Activated CD4-positive, CD25-positive, alpha-beta regulatory T cell treated with anti-CD3 and anti-CD28 coated beads, Interleukin-2, amount 50 U/mL, for 72 hours (primary cell): ENCODE results near the gene SLC15A3.
"Not testable (repeated sequence)": the region's sequence is repeated elsewhere in the genome, so short reads cannot be mapped to it uniquely, and the experiment has no call there.

ENCODE experiments used
- DNase-seq: peaks from one replicate; pipeline ENCODE4 v3.0.0; 2021

Gene SLC15A3

DNA sequence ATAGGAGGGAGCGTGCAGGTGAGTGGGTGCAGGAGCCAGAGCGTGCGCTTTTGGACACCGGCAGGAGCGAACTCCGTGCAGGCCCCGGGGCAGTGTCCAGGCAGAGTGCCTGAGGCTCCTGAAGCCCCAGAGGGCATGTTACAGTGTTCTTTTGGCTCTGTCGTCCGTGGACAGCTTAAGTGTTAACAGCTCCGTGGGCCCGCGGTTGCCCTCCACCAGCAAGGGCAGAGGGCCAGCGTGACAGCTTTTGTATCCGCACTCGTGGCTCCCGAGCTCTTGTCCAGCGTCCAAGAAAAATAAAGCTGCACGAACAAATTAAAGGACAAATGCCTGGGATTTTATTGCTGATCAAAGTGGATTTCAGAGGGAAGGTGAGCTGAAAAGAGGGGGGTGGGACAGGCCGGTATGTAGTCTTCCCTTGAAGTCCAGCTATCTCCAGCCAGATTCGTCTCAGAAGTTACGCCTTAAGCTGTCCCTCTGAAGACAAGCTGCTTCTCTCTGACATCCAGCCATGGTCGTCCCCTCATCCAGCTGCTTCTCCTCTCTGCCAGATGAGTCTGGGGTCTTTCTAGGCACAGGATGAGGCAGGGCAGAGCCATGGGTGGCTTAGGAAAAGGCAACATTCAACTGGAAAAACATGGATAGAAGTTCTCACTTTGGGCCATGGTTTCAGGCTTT is 39.0 kb downstream of the SLC15A3 start:
- DNase-seq = no peak

DNA sequence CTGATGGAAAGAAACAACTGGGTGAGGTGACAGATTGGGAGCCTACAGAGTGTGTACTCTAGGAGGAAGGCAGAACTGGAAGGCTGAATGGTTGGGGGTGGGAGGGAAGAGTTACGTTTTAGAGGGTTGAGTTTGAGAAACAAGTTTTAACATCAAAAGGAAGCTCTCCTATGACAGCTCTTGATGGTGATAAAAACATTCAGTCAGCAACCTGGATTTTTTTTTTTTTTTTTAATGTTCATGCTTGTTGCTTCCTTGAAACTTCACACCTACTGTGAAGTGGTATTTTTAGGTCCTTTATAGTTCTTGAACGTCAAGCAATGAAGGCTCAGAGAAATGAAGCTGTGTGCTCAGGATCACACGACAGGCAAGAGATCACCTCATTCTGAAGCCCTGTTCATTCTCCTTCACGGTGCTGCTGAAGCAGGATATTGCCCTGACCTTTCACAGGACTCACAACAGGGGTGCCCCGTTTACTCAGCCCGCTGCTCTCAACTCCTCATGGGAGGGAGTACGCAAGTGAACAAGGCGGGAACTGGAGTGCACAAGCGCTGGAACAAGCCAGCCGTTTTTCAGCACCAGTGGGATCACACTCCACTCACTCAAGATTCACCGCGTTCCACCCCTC is 39.6 kb downstream of the SLC15A3 start:
- no peak for DNase-seq

DNA sequence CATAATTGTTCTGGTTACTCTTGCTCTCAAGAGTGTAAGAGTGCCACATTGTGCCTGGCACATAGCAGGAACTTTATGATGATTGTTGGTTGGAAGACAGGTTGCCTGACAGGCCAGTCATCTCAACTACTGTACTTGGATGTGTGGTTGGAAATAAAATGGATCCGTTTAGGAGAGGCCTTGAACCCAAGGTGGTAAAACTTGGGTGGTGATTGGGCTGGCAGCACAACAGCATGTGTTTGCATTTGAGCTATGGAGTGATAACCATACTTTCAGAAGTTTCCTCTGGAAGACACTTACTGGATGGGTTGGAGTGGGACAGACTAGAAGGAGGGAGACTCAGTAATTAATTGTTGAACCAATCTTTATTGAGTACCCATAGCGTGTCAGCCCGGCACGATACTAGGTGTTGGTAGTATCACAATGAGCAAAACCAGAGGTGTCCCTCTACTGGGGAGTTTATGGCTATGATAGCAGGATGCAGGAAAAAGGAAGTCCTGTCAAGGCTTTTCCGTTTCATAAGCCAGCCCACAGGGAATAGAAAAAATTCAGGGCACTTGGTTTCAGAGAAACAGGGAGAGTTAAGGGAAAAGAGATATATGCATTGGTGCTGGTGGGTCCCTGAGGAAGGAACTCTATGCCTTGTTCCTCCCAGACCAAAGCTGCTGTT is 41.1 kb downstream of the SLC15A3 start:
- DNase-seq = no peak

DNA sequence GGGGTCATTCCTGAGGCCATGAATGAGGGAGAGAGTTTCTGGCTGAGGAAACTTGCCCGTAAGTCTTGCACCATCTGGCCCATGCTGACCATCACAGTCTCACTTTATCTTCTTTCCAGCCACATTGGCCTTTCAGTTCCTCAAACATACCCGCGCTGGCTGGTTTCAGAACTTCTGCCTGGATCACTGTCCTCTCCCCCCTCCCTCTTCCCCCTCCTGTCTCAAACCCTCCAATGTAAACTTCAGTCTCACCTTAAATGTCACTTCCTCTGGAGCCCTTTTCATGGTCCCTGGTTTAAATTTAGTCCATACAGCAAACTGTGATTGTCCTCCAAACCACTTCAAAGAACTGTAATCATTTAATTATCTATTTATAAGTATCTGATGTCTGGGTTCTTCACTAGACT is 41.7 kb downstream of the SLC15A3 start:
- no peak for DNase-seq

DNA sequence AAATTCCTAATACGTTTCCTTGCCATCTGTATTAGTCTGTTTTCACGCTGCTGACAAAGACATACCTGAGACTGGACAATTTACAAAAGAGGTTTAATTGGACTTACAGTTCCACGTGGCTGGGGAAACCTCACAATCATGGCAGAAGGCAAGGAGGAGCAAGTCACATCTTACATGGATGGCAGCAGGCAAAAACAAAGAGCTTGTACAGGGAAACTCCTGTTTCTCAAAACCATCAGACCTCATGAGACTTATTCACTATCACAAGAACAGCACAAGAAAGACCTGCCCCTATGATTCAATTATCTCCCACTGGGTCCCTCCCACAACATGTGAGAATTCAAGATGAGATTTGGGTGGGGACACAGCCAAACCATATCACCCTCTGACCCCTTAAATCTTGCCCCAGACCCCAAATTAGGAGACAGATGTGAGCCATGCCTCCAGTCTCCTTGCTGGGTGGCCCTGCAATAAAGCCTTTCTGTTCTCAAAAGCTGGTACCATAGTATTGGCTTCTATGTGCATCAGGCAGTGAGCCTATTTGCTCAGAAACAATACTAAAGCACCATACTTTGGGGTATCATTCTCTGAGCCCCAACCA is 42.2 kb downstream of the SLC15A3 start:
- DNase-seq = not testable (repeated sequence)

DNA sequence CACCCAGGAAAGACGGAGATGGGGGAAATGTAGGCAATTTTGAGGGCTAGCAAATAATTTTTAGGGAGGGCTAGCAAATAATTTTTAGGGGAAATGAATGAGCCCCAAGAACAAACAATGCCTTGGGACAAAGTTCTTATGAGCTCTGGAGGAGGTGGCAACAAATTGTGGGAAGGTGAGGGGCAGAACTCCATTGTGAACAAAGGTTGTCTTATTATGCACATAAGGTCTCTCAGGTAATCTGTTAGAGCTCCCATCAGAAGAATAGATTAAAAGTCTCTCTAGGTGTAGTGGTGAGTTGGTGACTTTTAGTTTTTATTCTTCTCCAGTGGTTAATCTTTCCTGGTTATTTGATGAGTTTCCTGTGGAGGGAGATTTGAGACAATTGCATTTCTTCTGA is 43.2 kb downstream of the SLC15A3 start:
- no peak for DNase-seq

DNA sequence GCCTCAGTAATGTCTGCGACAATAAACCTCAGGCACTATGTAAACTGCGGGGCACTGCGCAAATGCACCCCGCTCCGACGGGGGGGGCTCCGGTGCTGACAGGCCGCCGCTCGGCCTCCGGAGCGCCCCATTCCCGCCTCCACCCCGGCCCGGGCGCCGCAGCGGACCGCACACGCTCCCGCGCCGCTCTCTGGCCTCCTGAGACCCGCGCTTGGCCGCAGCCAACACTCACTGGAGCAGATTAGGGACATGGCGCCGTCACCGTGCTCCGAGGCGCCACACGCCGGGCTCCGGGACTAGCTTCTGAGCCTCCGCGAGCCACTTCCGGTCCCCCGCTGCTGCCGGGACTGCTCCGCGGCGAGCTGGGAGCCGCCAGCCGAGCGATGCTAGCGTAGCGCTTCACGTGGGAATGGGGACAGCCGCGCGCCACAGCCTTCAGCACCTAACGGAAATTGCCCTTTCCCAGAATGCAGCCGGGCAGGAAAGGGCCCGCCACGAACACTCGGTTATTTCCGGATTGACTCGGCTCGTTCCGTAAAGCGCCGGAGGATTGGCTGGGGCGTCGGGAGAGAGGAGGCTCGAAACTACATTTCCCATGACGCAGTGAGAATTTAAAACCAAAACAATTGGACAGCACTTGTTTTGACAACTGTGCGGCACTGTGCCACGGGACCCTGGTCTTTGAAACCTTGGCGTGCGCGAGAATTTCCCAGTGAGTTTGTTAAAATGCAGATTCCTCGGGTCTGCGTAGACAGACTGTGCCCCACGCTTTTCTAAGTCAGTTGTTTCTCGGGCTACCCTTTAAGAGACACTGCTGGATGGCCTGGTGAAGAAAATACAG is 45.6 kb downstream of the SLC15A3 start, which contains the start of gene PRPF19:
Gene PRPF19, minus strand, starts transcription at position 454 of the 841 bp plus-strand sequence. Its CDS starts 203 bp downstream, at position 251.
- DNase-seq = peak; percentile 99

DNA sequence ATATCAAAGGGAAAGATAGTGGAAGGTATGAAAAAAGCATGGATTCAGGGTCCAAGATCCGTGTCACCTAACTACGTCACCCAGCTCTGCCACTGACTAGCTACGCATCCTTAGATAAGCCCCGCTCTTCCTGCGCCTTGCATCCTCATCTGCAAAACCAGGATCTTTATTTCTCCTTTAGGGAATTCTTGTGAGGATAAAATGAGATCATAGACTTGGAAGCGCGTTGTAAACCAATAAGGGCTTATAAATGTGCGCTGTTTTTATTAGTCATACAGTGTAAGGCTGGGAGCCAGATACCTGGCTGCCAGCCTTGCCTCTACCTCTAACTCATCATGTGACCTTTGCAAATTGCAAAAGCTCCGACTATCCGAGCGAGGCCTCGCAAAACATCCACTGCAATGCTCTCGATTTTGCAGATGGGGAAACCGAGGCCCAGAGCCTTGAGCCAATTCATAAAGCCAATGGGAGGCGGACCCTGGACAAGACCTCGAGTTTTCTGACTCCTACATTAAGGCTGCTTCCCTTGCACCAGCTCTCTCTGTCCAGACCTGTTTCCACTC is 46.3 kb downstream of the SLC15A3 start:
- no peak for DNase-seq

DNA sequence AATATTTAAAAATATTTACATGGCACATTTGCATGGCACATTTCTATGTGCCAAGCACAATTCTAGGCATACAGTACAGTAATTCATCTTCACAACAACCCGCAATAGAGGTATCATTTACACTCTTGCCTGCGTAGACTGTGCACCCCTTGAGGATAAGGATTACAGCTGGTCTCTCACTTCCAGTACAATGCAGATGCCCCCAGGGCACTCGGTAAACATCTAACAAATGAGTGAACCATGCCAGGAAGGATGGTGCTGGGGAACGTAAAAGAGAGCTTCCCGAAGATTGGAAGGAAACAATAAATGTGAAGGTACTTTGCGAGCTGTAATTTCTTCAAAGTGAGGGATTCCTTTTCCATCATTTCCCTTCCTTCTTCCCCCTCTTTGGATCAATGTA is 46.9 kb downstream of the SLC15A3 start:
- no peak for DNase-seq

DNA sequence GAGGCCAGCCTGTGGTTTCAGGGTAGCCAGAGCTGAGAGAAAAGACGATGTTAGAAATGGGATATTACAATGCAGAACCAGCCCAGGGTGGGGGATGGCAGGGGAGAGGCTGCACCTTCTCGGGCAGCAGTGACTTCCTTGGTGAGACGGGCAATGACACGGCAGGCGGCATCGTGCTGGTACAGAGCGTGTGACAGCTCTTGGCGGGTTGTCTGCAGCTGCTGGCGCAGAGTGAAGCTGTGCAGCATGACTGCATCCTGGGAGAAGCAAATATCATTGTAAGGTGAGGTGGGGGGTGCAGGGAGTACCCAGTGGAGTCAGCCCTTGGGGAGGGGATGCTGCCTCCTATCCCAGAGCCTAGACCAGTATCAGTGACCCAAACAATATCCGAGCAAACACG is 49.4 kb downstream of the SLC15A3 start:
- DNase-seq = no peak

DNA sequence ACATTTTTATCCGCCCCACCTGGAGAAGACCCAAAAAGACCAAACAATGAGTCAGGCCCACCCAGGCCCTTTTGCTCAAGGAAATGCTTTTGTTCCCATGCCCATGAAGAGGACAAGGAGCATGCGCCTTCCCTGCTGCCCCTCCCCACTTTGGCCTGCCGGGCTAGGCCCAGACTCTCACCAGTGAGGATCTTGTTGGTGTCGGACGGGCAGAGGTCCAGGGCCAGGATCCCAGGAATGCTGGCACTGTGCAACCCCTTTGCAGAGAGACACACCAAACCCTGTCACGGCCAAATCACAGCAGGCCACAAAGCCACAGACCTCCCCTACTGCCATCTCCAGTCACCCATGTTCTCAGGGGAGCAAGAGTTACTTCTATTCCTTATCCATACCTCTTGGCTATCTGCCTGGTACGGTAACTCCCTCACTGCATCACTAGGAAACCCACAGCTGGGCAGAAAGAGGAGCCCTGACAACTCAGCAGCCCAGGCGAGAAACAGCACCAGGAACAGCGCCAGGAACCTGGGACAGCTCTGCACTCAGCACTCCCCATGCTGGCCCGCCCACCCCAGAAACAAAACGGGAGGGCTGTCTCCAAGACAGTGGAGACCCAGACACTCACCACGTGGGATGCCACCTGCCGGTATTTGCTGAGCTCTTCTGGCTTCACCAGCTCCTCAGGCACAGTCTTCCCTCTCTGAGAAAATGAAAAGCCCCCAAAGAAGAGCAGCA is 51.1 kb downstream of the SLC15A3 start:
- no peak for DNase-seq

DNA sequence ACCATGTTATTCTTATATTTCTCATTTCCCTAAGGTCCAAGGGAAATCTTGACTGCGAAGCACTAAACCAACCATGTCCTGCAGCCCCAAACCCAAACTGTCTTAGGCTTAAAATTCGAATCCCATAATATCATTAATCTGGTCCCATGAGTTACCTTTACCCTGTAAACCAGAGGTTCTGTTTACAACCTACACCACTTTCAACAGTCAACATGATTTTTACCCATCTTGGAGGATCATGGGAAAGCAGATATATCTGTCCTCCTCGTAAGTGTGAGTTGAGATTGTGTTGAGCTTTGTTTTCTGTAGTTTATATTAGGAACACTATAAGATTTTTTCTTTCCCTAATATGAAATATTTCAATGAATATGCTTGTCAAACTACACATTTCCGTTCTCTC is 52.0 kb downstream of the SLC15A3 start:
- no peak for DNase-seq

DNA sequence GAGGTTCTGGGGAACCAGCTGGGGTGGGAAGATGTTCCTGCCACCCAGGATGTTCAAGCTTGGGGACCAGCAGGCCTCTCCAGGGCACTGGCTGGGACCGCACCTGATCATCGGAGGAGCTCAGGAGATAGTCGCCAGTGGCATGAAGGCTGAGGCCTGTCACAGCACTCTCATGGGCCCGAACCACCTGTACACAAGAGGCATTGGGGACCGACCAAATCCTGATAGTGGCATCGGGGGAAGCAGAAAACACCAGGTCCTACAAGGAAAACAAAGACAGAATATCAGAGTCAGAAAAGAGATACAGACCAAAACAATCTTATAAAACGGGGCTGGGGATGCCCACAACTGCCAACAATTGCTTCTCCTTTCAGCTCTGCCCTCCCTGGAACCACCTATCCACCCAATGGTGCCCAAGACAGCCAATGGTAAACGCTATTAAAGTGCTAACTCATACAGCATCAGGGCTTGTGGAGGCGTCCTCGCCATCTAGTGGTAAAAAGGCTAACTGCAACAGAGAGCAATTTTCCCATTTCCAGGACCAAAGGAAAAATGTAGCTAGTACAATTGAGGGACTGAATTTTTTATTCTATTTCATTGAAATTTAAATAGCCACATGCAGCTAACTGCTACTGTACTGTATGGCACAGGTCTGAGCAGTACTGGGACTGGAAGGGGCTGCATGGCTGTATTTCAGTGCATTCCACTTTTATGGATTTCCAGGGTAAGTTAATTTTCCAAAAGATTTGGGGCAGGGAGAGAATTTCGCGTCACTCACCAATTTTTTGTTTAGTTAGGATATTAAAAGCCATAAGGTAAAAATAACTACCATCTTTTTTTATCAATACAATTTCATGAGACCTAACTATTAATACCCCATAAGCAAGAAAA is 52.7 kb downstream of the SLC15A3 start:
- DNase-seq = no peak

DNA sequence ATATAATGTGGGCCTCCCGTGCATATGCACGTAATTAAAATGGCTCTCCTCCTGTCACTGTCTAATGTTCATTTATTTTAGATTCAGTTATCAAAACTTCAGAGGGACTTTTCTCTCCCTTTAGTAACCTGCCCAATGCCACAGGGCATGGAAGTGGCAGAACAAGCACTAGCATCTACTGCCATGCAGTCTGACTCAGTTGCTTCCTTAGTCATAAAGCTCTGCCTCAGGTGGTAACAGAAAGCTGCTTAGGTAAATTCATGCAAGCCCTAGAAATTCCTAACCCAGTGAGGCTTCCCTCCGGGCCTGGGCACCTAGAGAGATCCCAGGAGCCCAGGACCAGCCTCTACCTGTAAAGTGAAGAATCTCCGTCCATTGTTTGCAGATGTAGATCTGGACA is 54.5 kb downstream of the SLC15A3 start:
- DNase-seq = no peak

DNA sequence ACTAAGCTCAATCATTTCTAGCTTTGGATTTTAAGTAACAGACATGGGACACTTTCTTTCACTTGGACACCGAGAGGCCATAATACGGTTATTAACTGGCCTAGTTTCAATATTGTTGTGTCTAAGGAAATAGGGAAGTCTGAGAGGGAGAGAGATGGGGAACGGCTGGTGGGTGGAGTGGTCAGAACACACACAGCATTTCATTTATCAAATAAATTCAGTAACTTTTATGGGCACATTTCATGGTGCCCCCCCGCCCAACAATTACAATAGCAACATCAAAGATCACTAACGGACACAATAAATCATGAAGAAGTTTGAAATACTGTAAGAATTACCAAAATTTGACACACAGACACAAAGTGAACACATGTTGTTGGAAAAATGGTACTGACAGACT is 56.3 kb downstream of the SLC15A3 start:
- DNase-seq = no peak

DNA sequence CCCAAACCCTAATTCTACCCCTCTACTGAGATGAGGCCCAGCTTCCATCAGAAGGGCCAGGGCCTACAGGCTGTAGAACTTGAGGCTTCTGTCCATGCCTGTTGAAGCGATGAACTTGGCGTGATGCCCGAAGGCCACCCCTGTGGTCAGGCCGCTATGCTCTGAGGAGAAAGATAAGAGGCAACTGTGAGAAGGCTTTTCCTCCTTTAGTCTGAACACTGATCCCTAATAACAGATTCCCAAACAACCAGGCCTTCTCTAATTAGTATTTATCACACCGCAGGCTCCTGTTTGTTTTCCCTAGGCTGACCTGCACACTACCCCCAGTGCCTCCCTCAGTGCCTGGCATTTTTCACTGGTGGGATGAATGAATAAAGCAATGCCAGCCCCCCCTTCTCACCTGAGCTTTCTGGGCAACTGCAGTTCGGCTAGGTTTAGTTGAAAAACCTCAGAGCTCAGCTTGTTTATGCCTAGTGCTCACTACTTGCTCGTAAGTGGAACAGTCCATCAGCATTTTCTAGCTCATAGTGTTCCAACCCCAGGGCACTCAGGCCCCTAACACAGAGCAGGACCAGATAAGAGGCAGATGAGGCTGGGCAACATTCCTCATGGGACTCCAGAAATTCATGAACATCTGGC is 60.8 kb downstream of the SLC15A3 start:
- no peak for DNase-seq

DNA sequence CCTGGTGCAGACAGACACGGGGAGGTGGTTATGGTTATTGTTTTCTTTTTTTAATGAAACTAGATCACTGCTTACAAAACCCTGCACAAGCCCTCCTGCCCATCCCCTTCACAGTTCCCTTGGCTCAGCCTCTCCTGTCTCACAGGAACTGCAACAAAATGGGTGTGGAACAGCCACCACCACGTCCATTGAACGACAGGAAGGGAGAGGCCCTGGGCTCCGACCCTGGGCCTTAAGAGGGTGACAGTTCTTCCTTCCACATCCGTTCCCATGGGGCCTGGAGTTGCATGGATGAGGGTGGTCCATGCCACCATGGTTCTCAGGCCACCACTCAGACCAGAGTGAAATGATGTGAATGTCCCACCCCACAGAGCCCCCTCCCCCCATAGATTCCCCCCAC is 61.3 kb downstream of the SLC15A3 start:
- DNase-seq = no peak

DNA sequence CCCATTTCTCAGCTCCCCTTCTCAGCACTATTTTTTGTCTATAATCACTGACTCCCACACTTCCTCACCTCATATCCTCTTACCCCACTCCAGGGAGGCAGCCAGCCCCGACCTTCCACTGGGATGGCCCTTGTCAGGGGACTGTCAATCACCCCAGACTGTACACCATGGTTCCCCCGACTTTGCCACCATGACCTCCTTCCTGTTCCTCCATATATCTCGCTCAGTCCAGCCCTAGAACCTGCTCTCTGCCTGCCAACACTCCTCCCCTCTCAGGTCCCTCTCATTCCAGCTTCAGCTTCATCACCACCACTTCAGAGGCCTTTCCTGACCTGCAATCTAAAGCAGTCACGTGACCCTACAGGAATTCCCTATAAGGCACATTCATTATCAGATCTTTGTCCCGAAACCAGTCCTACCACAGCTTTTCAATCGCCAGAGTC is 62.1 kb downstream of the SLC15A3 start:
- no peak for DNase-seq

DNA sequence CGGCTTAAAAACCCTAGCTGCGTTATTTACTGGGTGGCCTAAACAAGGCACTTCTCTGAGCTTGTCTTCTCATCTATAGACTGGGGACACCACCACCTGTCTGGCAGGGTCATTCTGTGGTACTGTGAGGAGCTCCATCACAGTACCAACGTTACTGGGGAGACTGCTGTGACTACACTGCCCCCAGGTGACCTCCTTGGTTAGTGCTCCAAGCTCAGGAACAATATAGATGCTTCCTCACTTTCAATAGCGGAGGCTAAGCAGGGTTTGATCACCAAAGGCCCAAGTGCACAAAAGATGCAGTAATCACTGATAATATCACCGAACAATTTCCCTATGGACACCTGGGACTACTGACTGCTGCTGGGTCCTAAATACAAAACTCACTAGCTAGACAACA is 64.4 kb downstream of the SLC15A3 start:
- no peak for DNase-seq
